NCI-H69 (cell line): ENCODE data around the gene TTC33.

Source experiments
- DNase-seq: peaks from one replicate; lab custom pipeline; 2025; lab: John Stamatoyannopoulos, UW

The TTC33 gene

DNA sequence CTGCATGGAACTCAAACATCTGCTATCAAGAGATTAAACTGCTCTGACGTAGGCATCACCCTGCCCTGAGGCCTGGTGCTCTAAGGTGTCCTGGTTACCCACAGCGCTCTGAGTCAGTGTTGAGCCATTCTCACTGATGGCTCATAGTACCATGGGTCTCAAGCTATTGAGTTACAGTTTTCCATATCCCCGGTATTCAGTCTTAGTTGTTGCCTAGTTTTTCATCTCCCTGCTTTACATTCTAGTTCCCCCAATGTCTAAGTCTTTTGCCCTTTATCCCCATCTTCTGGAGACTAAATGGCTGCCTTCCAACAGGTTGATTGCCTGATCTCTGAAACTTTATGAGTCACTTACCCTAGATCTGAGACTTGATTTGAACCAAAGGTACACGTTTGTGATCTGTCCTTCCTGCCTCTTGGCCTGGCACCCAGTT is 237.3 kb downstream of the TTC33 start:
- no peak for DNase-seq

- DNase-seq, result no peak
These were observed 240.3 kb downstream of the TTC33 start for GRCh38 chr5:40515476-40515875.

DNA sequence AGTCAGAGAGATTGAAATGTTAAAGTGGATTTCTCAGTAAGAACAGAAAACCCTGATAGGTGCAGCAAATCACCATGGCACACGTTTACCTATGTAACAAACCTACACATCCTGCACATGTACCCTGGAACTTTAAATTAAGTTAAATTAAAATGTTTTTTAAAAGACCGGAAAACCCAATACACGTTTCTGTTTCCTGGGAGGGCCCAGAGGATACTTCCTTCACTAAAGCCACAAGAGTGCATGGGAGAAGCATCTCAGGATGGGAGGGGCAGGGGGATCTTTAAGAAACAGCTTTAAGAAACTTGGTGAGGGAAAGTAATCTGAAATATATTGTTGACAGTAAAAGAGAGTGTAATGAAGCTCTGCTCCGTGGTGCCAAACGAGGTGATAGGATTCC is 240.8 kb downstream of the TTC33 start:
- no peak for DNase-seq

GRCh38 chr5:40511801-40512200 is 244.0 kb downstream of the TTC33 start:
- no peak for DNase-seq

- DNase-seq, result no peak
These were observed 248.7 kb downstream of the TTC33 start for GRCh38 chr5:40507095-40507494.

- no peak for DNase-seq
These were observed 250.7 kb downstream of the TTC33 start for GRCh38 chr5:40505031-40505430.

GRCh38 chr5:40503439-40503838 is 252.3 kb downstream of the TTC33 start:
- DNase-seq, result no peak

GRCh38 chr5:40502736-40503135 is 253.0 kb downstream of the TTC33 start:
- DNase-seq, result no peak

GRCh38 chr5:40501711-40502444 is 253.9 kb downstream of the TTC33 start:
- no peak for DNase-seq

GRCh38 chr5:40499518-40500273 is 256.1 kb downstream of the TTC33 start:
- DNase-seq, result no peak

- no peak for DNase-seq
These were observed 256.8 kb downstream of the TTC33 start for GRCh38 chr5:40499007-40499406.

- no peak for DNase-seq
These were observed 258.2 kb downstream of the TTC33 start for GRCh38 chr5:40497573-40497972.

DNA sequence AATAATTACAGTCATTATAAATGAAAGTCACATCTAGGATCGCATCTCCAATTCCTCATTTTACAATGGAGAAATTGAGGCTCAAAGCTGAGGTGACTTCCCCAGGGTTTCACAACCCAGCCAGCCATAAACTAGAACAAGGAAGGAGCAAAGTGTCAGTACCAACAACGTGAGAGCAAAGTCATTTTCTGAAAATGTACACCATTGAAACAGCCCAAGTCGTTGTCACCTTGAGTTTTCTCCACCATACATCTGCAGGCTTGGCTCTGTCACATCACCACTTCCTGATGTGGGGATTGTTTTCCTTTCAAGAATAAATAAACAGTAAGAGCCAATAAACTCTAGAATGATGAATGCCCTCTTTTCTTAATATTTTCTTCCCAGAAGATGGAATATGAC is 260.5 kb downstream of the TTC33 start:
- no peak for DNase-seq

- no peak for DNase-seq
These were observed 261.0 kb downstream of the TTC33 start for GRCh38 chr5:40494631-40495236.

GRCh38 chr5:40492056-40492455 is 263.7 kb downstream of the TTC33 start:
- no peak for DNase-seq

GRCh38 chr5:40491644-40492043 is 264.1 kb downstream of the TTC33 start:
- no peak for DNase-seq

GRCh38 chr5:40490464-40491111 is 265.2 kb downstream of the TTC33 start:
- DNase-seq, result no peak

DNA sequence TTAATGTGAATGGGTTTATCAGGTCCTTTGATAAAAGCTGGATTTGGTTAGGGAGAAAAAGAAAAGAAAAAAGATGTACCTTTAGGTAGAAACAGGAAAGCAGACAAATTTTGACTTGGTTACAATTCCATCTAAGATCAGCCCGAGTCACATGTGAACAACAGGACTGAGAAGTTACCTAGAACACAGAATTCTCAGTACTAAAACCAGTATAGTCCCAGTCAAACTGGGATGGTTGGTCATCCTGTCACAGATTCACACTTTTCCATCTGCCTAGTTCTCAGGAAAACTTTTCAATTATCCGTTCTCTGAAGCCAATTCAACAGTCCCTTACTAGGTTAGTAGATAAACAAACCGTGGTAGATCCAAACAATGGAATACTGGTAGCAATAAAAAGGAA is 266.3 kb downstream of the TTC33 start:
- DNase-seq, result no peak

GRCh38 chr5:40486437-40487275 is 269.1 kb downstream of the TTC33 start:
- no peak for DNase-seq

DNA sequence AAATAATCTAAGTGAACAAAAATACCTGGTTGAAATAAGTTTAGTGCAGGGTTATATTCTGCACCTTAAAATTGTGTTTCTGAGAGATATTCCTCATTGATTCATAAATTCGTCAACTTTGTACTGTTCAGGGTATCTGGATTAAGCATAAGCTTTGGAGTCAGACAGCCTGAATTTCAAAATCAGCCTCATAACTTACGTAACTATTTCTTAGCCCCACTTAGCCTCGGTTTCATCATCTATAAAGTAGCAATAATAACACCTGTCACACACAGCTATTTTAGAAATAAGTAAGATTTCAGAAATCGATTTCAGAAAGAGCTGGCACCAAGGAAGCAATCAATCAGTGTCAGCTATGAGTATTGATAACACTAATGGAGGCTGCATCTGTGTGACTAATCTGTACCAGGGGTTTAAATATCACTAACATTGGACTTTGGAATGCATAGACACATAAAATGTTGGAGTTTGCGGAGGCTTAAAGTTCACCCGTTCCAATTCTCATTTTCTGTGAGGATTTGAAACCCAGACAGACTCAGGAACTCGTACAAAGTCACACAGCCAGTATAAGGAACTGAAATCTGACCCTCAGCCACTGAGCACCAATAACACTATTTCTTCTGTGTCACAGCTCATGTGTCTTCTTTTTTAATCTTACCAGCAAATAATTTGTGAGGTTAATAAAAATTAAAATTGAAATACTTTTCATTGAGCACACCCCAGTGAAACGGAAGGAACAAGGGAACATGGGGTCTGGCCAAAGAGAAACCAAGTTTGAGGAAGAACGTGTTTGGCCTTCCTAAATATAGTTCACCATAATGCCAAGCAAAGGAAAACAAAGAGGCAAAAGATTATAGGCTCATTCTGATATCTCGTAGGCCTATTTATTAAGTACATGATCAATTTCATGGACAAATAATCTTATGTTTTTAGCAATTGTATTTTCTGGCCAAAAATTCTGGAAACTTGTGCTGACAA is 270.5 kb downstream of the TTC33 start:
- DNase-seq, result no peak
